LNCAP (cell line): ENCODE data around the gene MEGF10.

Source experiments
- TF ChIP-seq, protein P1 (sequence below): fragments of 450-650 bp; IDR thresholded peaks from 2 replicates; pipeline ENCODE4 v1.5.1; 2017; ENCODE audit warnings: mild to moderate bottlenecking

Gene MEGF10

DNA sequence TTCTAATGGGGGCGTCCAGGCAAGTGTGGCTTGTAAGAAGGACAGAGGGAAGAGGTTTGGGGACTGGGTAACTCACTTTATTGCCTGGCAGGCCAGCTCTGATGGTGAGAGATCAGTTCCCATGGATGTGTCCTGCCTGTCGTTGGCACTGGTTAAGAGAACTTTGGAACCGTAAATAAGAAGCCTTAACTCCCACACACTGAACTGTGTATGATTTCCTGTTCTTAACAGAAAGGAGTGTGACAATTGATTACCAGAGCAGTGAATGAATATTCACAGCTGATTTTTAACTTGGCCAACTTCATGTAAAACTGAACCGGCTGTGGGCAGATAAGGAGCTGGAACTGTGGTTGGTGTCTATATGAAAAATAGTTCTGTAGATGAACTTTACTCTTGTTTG lies 63.2 kb downstream of the MEGF10 start:
- TF ChIP-seq, protein P1, sequence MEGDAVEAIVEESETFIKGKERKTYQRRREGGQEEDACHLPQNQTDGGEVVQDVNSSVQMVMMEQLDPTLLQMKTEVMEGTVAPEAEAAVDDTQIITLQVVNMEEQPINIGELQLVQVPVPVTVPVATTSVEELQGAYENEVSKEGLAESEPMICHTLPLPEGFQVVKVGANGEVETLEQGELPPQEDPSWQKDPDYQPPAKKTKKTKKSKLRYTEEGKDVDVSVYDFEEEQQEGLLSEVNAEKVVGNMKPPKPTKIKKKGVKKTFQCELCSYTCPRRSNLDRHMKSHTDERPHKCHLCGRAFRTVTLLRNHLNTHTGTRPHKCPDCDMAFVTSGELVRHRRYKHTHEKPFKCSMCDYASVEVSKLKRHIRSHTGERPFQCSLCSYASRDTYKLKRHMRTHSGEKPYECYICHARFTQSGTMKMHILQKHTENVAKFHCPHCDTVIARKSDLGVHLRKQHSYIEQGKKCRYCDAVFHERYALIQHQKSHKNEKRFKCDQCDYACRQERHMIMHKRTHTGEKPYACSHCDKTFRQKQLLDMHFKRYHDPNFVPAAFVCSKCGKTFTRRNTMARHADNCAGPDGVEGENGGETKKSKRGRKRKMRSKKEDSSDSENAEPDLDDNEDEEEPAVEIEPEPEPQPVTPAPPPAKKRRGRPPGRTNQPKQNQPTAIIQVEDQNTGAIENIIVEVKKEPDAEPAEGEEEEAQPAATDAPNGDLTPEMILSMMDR: no peak

DNA sequence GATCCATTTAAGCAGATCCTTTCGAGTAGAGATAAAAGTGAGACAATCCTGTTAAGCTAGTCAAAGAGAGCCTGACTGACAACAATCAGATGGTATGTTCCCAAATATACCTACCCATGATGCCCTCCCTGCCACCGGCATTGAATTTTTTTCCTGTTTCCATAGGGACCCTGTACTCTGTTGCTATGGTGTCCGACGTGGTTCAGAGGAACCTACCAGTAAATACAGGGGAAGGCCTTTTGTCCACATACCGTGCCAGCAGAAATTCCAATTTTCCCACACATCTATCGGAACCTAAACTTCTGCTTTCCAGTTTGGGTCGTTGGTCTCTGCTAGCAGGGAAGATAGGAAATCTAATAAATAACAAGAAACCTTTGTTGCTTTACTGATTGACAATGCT lies 64.7 kb downstream of the MEGF10 start:
- TF ChIP-seq, protein P1: no peak

DNA sequence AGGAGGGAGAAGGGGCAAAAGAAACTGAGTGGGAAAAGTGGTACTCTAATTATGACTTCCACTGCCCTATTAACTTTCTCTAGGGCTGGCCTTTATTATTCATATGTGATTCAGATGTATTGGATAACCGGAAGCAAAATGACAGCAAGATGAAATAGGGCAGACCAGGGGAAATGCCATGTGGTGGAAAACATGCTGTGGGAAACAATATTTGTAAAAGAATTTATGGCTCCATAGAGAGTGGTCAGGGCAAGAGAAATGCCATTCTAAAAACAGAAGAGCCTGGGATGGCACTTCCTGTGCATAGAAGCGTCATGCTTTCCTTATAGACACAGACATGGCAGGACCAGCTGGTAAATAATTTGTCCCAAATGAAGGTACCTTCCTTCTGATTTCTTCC lies 67.7 kb downstream of the MEGF10 start:
- TF ChIP-seq, protein P1: no peak

DNA sequence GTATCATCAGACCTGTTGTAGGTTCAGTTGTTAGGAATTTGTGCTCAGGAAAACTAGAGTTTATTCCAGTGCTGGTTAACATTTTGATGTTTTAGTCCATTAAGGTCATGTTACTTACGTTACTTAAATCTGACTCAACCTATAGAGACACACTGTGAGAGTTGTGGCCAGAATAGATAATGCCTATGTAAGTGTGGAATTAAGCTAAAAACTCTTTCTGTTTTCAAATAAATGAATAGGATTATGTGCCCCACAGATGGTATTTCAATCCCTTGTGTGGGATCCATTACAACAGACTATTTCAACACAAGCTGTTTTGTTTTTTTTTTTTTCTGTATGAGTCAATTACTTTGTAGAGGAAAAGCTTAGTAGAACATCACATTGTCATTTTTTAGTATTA lies 68.1 kb downstream of the MEGF10 start:
- TF ChIP-seq, protein P1: no peak

DNA sequence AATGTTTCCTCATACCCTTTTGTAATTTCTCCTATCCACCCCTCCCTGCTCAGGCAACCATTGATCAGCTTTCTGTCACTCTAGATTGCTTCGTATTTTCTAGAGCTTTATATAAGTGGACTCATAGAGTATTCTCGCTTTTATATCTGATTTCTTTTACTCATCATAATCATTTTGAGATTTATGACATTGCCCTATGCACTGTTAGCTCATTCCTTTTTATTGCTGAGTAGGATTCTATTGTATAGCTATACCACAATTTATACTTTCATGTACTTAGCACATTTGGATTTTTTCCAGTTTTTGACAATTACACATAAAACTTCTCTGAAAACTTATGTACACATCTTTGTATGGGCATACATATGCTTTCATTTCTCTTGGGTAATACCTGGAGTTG lies 68.9 kb downstream of the MEGF10 start:
- TF ChIP-seq, protein P1: no peak

DNA sequence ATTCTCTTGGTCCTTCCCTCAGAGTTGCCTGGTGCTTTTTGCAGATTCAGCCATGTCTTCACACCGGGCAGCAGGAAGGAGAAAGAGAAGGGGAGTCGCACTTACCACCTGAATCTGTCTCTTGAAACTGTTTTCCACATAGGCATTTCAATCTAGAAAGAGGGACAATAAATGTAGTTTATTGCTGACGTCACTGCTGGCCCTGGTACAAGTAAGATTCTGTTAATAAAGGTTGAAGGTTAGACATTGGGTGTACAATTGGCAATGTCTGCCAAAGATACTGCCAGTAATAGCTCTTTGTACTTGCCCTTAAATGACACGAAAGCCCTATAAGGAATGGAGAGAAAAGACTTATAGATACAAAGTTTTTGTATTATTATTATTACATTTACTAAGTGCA lies 72.8 kb downstream of the MEGF10 start:
- TF ChIP-seq, protein P1: no peak

GRCh38 chr5:127367029-127367428 lies 76.4 kb downstream of the MEGF10 start:
- TF ChIP-seq, protein P1: no peak

GRCh38 chr5:127367946-127368465 lies 77.4 kb downstream of the MEGF10 start:
- TF ChIP-seq, protein P1: no peak
